Measurements from ENCODE around the gene KRTAP12-2. TPM values are rescaled to one million over a fixed set of nuclear protein-coding genes. Genes with fewer than 3 reads are reported as not detected.
"Not testable (repeated sequence)": the region's sequence is repeated elsewhere in the genome, so short reads cannot be mapped to it uniquely, and the experiment has no call there.

KRTAP12-2 gene
- polyA plus RNA-seq, 1 donor (not counting 4 experiments of a cell fraction or from before 2014, with no cell fraction given): not detected

DNA sequence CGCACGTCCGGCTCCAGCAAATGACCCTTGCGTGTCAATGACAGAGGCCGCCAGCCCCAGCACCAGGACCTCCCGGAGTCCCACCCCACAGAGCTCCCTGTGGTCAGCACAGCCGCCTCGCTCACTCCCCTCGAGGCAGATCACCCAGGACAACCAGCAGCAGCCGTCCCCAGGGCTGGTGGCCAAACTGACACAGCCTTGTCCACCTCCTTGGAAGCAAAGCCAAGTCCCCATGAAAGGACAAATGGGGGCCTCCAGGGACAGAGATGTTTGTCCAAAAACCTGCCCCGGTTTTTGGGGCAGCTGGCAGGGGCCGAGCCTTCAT, 27.4 kb downstream of the KRTAP12-2 start:
- FAIRE-seq (no peak), DNase-seq (ENCODE audit: low read depth, low spot score) (no peak)
- H3K9me3 ChIP-seq (ENCODE audit: control insufficient read depth, low read depth, low read length): no peaks in the 10 kb centered on the region
- H3K27ac ChIP-seq (ENCODE audit: control insufficient read depth, insufficient read depth, low read length): no peak overlapping the region
- H3K4me3 ChIP-seq (ENCODE audit: control insufficient read depth in 2 of 3, extremely low read depth in 1 of 3, insufficient read depth in 2 of 3, low read depth in 1 of 3, low read length in 3 of 3): no peak overlapping the region
- H4K20me1 ChIP-seq (ENCODE audit: control insufficient read depth, extremely low read depth, insufficient read depth, low read length): no peaks in the 10 kb centered on the region
- no peaks in the 10 kb centered on the region for H3K79me2 ChIP-seq (ENCODE audit: control insufficient read depth, insufficient read depth, low read length)
- no peaks in the 10 kb centered on the region for H3K36me3 ChIP-seq (ENCODE audit: control insufficient read depth in 2 of 2, extremely low read depth in 1 of 2, insufficient read depth in 2 of 2, low read length in 2 of 2)
- no peaks in the 10 kb centered on the region for H3K4me1 ChIP-seq (ENCODE audit: control insufficient read depth, extremely low read depth, insufficient read depth, low read length)
- H3K4me2 ChIP-seq (ENCODE audit: control insufficient read depth, extremely low read depth, insufficient read depth, low read depth, low read length): no peak overlapping the region
- TF ChIP-seq CTCF (optimal IDR thresholded peaks at IDR 0.05 in 1 of 3, IDR thresholded peaks at IDR 0.05 in 1 of 3, conservative IDR thresholded peaks at IDR 0.05 in 1 of 3; ENCODE audit: extremely low read depth in 1 of 3, insufficient read depth in 2 of 3, low read length in 3 of 3) (no peak), EZH2 (IDR thresholded peaks at IDR 0.05; ENCODE audit: low read length) (no peak)
- no peaks in the 10 kb centered on the region for H3K9me1 ChIP-seq (ENCODE audit: control insufficient read depth, extremely low read depth, insufficient read depth, low read length)
- no peak overlapping the region for H2AFZ ChIP-seq (ENCODE audit: control insufficient read depth, low read length)
- H3K27me3 ChIP-seq (ENCODE audit: control insufficient read depth, extremely low read depth, insufficient read depth, low read length): no peaks in the 10 kb centered on the region
- dilution Hi-C loops (cut with MboI; ENCODE audit: extremely low pct_ligation_motif_present, low sequenced_read_pairs): no loop called here
- H3K9ac ChIP-seq (ENCODE audit: control insufficient read depth, extremely low read depth, insufficient read depth, low read length): no peak overlapping the region

- H3K9me3 ChIP-seq (ENCODE audit: control insufficient read depth, low read depth, low read length); H3K27ac ChIP-seq (ENCODE audit: control insufficient read depth, insufficient read depth, low read length); H3K9ac ChIP-seq (ENCODE audit: control insufficient read depth, extremely low read depth, insufficient read depth, low read length); H4K20me1 ChIP-seq (ENCODE audit: control insufficient read depth, extremely low read depth, insufficient read depth, low read length); H3K9me1 ChIP-seq (ENCODE audit: control insufficient read depth, extremely low read depth, insufficient read depth, low read length); H3K27me3 ChIP-seq (ENCODE audit: control insufficient read depth, extremely low read depth, insufficient read depth, low read length); FAIRE-seq; H3K4me2 ChIP-seq (ENCODE audit: control insufficient read depth, extremely low read depth, insufficient read depth, low read depth, low read length); H3K79me2 ChIP-seq (ENCODE audit: control insufficient read depth, insufficient read depth, low read length); H3K4me1 ChIP-seq (ENCODE audit: control insufficient read depth, extremely low read depth, insufficient read depth, low read length); DNase-seq (ENCODE audit: low read depth, low spot score); H2AFZ ChIP-seq (ENCODE audit: control insufficient read depth, low read length); H3K36me3 ChIP-seq (ENCODE audit: control insufficient read depth in 2 of 2, extremely low read depth in 1 of 2, insufficient read depth in 2 of 2, low read length in 2 of 2); dilution Hi-C loops (cut with MboI; ENCODE audit: extremely low pct_ligation_motif_present, low sequenced_read_pairs); H3K4me3 ChIP-seq (ENCODE audit: control insufficient read depth in 2 of 3, extremely low read depth in 1 of 3, insufficient read depth in 2 of 3, low read depth in 1 of 3, low read length in 3 of 3): not testable (repeated sequence)
Observed at GRCh38 chr21:44638506-44639330, 28.0 kb downstream of the KRTAP12-2 start.

GRCh38 chr21:44637851-44638348, 28.8 kb downstream of the KRTAP12-2 start:
- DNase-seq (ENCODE audit: low read depth, low spot score); H3K9me1 ChIP-seq (ENCODE audit: control insufficient read depth, extremely low read depth, insufficient read depth, low read length); H4K20me1 ChIP-seq (ENCODE audit: control insufficient read depth, extremely low read depth, insufficient read depth, low read length); H3K9me3 ChIP-seq (ENCODE audit: control insufficient read depth, low read depth, low read length); FAIRE-seq; H3K4me1 ChIP-seq (ENCODE audit: control insufficient read depth, extremely low read depth, insufficient read depth, low read length); H3K9ac ChIP-seq (ENCODE audit: control insufficient read depth, extremely low read depth, insufficient read depth, low read length); H3K79me2 ChIP-seq (ENCODE audit: control insufficient read depth, insufficient read depth, low read length); H3K36me3 ChIP-seq (ENCODE audit: control insufficient read depth in 2 of 2, extremely low read depth in 1 of 2, insufficient read depth in 2 of 2, low read length in 2 of 2); H3K27me3 ChIP-seq (ENCODE audit: control insufficient read depth, extremely low read depth, insufficient read depth, low read length); H2AFZ ChIP-seq (ENCODE audit: control insufficient read depth, low read length); H3K27ac ChIP-seq (ENCODE audit: control insufficient read depth, insufficient read depth, low read length); dilution Hi-C loops (cut with MboI; ENCODE audit: extremely low pct_ligation_motif_present, low sequenced_read_pairs); H3K4me2 ChIP-seq (ENCODE audit: control insufficient read depth, extremely low read depth, insufficient read depth, low read depth, low read length); H3K4me3 ChIP-seq (ENCODE audit: control insufficient read depth in 2 of 3, extremely low read depth in 1 of 3, insufficient read depth in 2 of 3, low read depth in 1 of 3, low read length in 3 of 3): not testable (repeated sequence)
